Measurements from ENCODE around the gene SDCCAG8. TPM values are rescaled to one million over a fixed set of nuclear protein-coding genes. Genes with fewer than 3 reads are reported as not detected.
A peak's percentile ranks its signal among the peaks of the same experiment; 100 is the strongest.

SDCCAG8 gene
- total RNA-seq, 6 experiments from 2014 or later, result 13.4 to 20.6 (median 15.6) TPM

- ATAC-seq (peak; percentile 34 to 67 (median 54)), DNase-seq (no peak)
- Histone ChIP-seq H3K4me3 (no peak overlapping the region), H3K27me3 (no peaks in the 10 kb centered on the region), H3K4me1 (peaks cover 0 to 6% (median 2%) of the 10 kb centered on the region in 4 donors), H3K27ac (no peak overlapping the region), H3K36me3 (no peaks in the 10 kb centered on the region), H3K9me3 (no peaks in the 10 kb centered on the region)
- TF ChIP-seq CTCF (IDR thresholded peaks at IDR 0.05), result no peak
- no peak for TF ChIP-seq POLR2A (IDR thresholded peaks at IDR 0.05)
- intact Hi-C loops (cut with DNase I), result no loop called here
- WGBS (ENCODE audit: insufficient coverage, low coverage, low lambda C conversion rate, missing lambda C conversion rate), result 68% methylated on average over 3 of the region's 3 CpGs
Observed at GRCh38 chr1:243510928-243511327, 255.1 kb downstream of the SDCCAG8 start.

DNA sequence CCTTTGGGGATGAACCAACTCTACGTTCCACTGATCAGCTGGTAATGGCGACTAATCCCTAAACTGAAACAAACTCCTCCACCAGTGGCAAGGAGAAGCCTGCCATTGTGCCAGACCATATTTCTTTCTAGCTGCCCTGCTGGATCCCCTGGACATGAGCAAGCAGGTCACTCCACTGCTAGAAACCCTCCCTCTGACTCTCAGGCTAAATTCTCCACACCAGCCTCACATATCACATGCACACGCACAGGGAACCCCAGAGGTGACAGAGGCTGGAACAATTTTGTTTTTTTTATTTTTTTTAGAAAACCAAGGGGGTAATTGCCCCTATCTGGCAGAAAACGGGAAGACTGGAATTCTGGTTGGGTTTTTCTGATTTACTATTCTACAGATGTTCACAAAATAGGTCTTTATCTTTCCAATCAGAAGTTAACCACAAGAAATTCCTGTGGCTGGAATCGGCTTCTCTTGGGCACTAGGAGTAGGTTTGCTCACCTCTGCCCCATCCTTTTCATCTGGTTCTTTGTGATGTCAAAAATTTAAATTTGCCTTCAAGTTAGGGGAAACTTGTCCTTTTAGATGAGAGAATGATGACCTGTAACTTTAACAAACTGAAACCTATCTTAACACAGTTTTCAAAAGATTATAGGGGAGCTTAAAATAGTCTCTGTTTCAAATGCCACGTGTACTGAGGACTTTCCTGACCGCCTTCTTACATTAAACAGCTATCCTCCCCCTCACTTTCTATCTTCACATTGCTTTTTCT, 258.1 kb downstream of the SDCCAG8 start:
- DNase-seq, result no peak
- Histone ChIP-seq H3K4me1 (no peaks in the 10 kb centered on the region), H3K36me3 (no peaks in the 10 kb centered on the region), H3K27me3 (no peaks in the 10 kb centered on the region), H3K4me3 (no peak overlapping the region), H3K27ac (no peak overlapping the region), H3K9me3 (no peaks in the 10 kb centered on the region)
- no peak for ATAC-seq
- 82% methylated on average over 7 of the region's 7 CpGs for WGBS (ENCODE audit: insufficient coverage, low coverage, low lambda C conversion rate, missing lambda C conversion rate)
- TF ChIP-seq CTCF (IDR thresholded peaks at IDR 0.05) (no peak), POLR2A (IDR thresholded peaks at IDR 0.05) (no peak)
- intact Hi-C loops (cut with DNase I), result no loop called here

DNA sequence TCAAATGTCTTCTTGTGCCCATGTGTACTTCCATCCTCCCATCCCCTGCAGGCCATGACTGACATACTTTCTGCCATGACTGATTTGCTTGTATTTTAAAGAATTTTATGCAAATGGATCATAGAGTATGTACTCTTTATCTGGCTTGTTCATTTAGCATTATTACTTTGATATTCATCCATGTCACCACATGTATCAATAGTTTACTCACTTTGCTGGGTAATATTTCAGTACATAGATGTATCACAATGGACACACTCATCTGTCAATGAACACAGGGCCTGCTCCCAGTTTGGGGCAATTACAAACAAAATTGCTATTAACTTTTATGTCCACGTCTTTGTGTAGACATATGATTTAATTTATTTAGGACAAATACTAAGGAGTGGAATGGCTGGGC, 259.1 kb downstream of the SDCCAG8 start:
- H3K27me3 ChIP-seq, result no peaks in the 10 kb centered on the region
- WGBS (ENCODE audit: insufficient coverage, low coverage, low lambda C conversion rate, missing lambda C conversion rate), result 92% methylated on average over 1 of the region's 1 CpG
- no peaks in the 10 kb centered on the region for H3K4me1 ChIP-seq
- no peak for TF ChIP-seq POLR2A (IDR thresholded peaks at IDR 0.05)
- TF ChIP-seq CTCF (IDR thresholded peaks at IDR 0.05), result no peak
- no peak overlapping the region for H3K4me3 ChIP-seq
- no peaks in the 10 kb centered on the region for H3K9me3 ChIP-seq
- no peak for ATAC-seq
- DNase-seq, result no peak
- H3K27ac ChIP-seq, result no peak overlapping the region
- no peaks in the 10 kb centered on the region for H3K36me3 ChIP-seq
- intact Hi-C loops (cut with DNase I), result no loop called here

DNA sequence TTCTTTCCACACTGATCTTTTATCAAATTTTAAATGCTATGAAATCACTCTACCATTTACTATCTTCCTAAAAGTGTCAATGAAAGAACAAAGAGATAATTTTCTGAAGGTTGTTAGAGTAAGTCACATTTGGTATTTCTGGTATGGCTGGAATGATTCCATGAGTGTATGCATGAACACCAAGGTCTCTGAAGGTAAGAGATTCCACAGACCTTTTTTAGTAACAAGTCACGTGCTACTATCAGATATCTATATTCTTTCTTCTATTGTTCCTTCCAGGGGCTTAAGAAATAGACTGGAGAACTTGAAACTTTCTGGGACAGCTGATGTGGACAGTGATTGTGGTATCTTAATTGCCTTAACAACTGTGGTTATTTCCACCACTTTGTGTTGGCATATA, 265.0 kb downstream of the SDCCAG8 start:
- ATAC-seq (no peak), DNase-seq (no peak)
- intact Hi-C loops (cut with DNase I), result no loop called here
- no peak for TF ChIP-seq POLR2A (IDR thresholded peaks at IDR 0.05)
- no peak for TF ChIP-seq CTCF (IDR thresholded peaks at IDR 0.05)
- no peaks in the 10 kb centered on the region for H3K36me3 ChIP-seq
- WGBS (ENCODE audit: insufficient coverage, low coverage, low lambda C conversion rate, missing lambda C conversion rate), result no CpG with 5 or more reads among the region's 1 CpG
- no peaks in the 10 kb centered on the region for H3K4me1 ChIP-seq
- no peaks in the 10 kb centered on the region for H3K27me3 ChIP-seq
- H3K4me3 ChIP-seq, result no peak overlapping the region
- H3K27ac ChIP-seq, result no peak overlapping the region
- no peaks in the 10 kb centered on the region for H3K9me3 ChIP-seq
